Measurements from ENCODE around the gene UBR3.

The UBR3 gene

GRCh38 chr2:170019060-170019805, 192.0 kb downstream of the UBR3 start:
- Histone ChIP-seq H3K9ac (ENCODE audit: low read length) (no peak overlapping the region), H4K20me1 (ENCODE audit: insufficient read depth, low read length) (no peaks in the 10 kb centered on the region), H3K27me3 (ENCODE audit: low read depth, low read length) (no peaks in the 10 kb centered on the region), H2AFZ (ENCODE audit: low read depth, low read length) (no peak overlapping the region), H3K79me2 (ENCODE audit: low read length) (no peaks in the 10 kb centered on the region), H3K4me2 (ENCODE audit: low read length) (no peak overlapping the region), H3K4me3 (ENCODE audit: low read length) (no peak overlapping the region), H3K36me3 (replicated peaks; ENCODE audit: low read depth, low read length) (no peaks in the 10 kb centered on the region), H3K27ac (ENCODE audit: low read length) (no peak overlapping the region), H3K9me3 (ENCODE audit: insufficient read depth, low read length) (no peaks in the 10 kb centered on the region), H3K4me1 (ENCODE audit: low read length) (no peaks in the 10 kb centered on the region)
- no peak for TF ChIP-seq EZH2phosphoT487 (IDR thresholded peaks at IDR 0.05; ENCODE audit: low read depth)
- TF ChIP-seq CTCF (IDR thresholded peaks at IDR 0.05; ENCODE audit: low read depth, low read length), result no peak

- H2AFZ ChIP-seq (ENCODE audit: low read depth, low read length), result no peak overlapping the region
- no peak overlapping the region for H3K4me3 ChIP-seq (ENCODE audit: low read length)
- no peaks in the 10 kb centered on the region for H3K27me3 ChIP-seq (ENCODE audit: low read depth, low read length)
- H3K79me2 ChIP-seq (ENCODE audit: low read length), result no peaks in the 10 kb centered on the region
- no peak overlapping the region for H3K27ac ChIP-seq (ENCODE audit: low read length)
- TF ChIP-seq CTCF (IDR thresholded peaks at IDR 0.05; ENCODE audit: low read depth, low read length), result no peak
- TF ChIP-seq EZH2phosphoT487 (IDR thresholded peaks at IDR 0.05; ENCODE audit: low read depth), result no peak
- no peaks in the 10 kb centered on the region for H4K20me1 ChIP-seq (ENCODE audit: insufficient read depth, low read length)
- H3K4me2 ChIP-seq (ENCODE audit: low read length), result no peak overlapping the region
- no peak overlapping the region for H3K9ac ChIP-seq (ENCODE audit: low read length)
- peaks cover 5% of the 10 kb centered on the region for H3K4me1 ChIP-seq (ENCODE audit: low read length)
- H3K9me3 ChIP-seq (ENCODE audit: insufficient read depth, low read length), result no peaks in the 10 kb centered on the region
- H3K36me3 ChIP-seq (replicated peaks; ENCODE audit: low read depth, low read length), result no peaks in the 10 kb centered on the region
Measured at GRCh38 chr2:170020777-170021176, 193.5 kb downstream of the UBR3 start.

DNA sequence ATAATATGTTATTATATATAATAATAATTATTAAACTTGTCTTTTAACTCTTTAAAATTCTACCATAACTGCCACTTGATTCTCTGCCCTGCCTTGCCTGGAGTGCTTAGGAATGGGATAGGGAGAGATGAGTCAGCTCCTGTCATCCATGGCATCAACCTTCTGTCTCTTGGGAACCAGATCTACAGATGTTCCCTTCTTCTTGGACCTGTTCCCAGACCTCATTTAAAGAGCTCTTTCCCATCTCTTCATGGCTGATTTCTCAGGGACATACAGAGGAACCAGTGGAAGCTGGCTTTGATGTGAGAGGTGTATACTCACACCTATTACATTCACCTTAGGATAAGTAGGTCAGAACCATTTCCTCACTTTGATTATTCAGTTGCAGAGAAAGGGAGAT, 195.4 kb downstream of the UBR3 start:
- H3K27me3 ChIP-seq (ENCODE audit: low read depth, low read length), result no peaks in the 10 kb centered on the region
- no peaks in the 10 kb centered on the region for H4K20me1 ChIP-seq (ENCODE audit: insufficient read depth, low read length)
- TF ChIP-seq CTCF (IDR thresholded peaks at IDR 0.05; ENCODE audit: low read depth, low read length) (no peak), EZH2phosphoT487 (IDR thresholded peaks at IDR 0.05; ENCODE audit: low read depth) (no peak)
- H3K79me2 ChIP-seq (ENCODE audit: low read length), result no peaks in the 10 kb centered on the region
- no peak overlapping the region for H2AFZ ChIP-seq (ENCODE audit: low read depth, low read length)
- no peaks in the 10 kb centered on the region for H3K9me3 ChIP-seq (ENCODE audit: insufficient read depth, low read length)
- no peaks in the 10 kb centered on the region for H3K36me3 ChIP-seq (replicated peaks; ENCODE audit: low read depth, low read length)
- no peak overlapping the region for H3K27ac ChIP-seq (ENCODE audit: low read length)
- no peak overlapping the region for H3K9ac ChIP-seq (ENCODE audit: low read length)
- H3K4me2 ChIP-seq (ENCODE audit: low read length), result no peak overlapping the region
- H3K4me3 ChIP-seq (ENCODE audit: low read length), result no peak overlapping the region
- H3K4me1 ChIP-seq (ENCODE audit: low read length), result peaks cover 5% of the 10 kb centered on the region

GRCh38 chr2:170024721-170025120, 197.5 kb downstream of the UBR3 start:
- Histone ChIP-seq H2AFZ (ENCODE audit: low read depth, low read length) (no peak overlapping the region), H4K20me1 (ENCODE audit: insufficient read depth, low read length) (no peaks in the 10 kb centered on the region), H3K4me3 (ENCODE audit: low read length) (no peak overlapping the region), H3K9me3 (ENCODE audit: insufficient read depth, low read length) (no peaks in the 10 kb centered on the region), H3K36me3 (replicated peaks; ENCODE audit: low read depth, low read length) (no peaks in the 10 kb centered on the region), H3K27me3 (ENCODE audit: low read depth, low read length) (no peaks in the 10 kb centered on the region), H3K27ac (ENCODE audit: low read length) (no peak overlapping the region), H3K79me2 (ENCODE audit: low read length) (no peaks in the 10 kb centered on the region), H3K4me2 (ENCODE audit: low read length) (no peak overlapping the region), H3K9ac (ENCODE audit: low read length) (no peak overlapping the region), H3K4me1 (ENCODE audit: low read length) (peaks cover 5% of the 10 kb centered on the region)
- TF ChIP-seq CTCF (IDR thresholded peaks at IDR 0.05; ENCODE audit: low read depth, low read length), result no peak

All from OCI-LY3 (cell line).